HUES6 (cell line): ENCODE measurements around the gene MYO19.

Experiments
- H3K27ac ChIP-seq: 2 replicates; pipeline ENCODE4 v1.7.0; 2013; ENCODE audit warnings: low read depth, mild to moderate bottlenecking, low read length, inconsistent platforms
- H3K27me3 ChIP-seq: 2 replicates; pipeline ENCODE4 v1.6.1; 2013; ENCODE audit warnings: low read length; ENCODE audit not compliant: control insufficient read depth, insufficient read depth
- H3K36me3 ChIP-seq: 2 replicates; pipeline ENCODE4 v1.6.1; 2013; ENCODE audit warnings: low read length; ENCODE audit not compliant: control insufficient read depth, insufficient read depth
- H3K4me1 ChIP-seq: 2 replicates; pipeline ENCODE4 v1.6.1; 2013; ENCODE audit warnings: low read length; ENCODE audit not compliant: control insufficient read depth, insufficient read depth
- H3K4me3 ChIP-seq: 2 replicates; pipeline ENCODE4 v1.5.1; 2013; ENCODE audit warnings: low read depth, low read length
- H3K9ac ChIP-seq: one replicate; pipeline ENCODE4 v1.6.1; 2013; ENCODE audit warnings: mild to moderate bottlenecking, low read length
- H3K9me3 ChIP-seq: 2 replicates; pipeline ENCODE4 v1.6.1; 2013; ENCODE audit warnings: low read depth, low read length; ENCODE audit not compliant: control insufficient read depth, insufficient read depth

The MYO19 gene

DNA sequence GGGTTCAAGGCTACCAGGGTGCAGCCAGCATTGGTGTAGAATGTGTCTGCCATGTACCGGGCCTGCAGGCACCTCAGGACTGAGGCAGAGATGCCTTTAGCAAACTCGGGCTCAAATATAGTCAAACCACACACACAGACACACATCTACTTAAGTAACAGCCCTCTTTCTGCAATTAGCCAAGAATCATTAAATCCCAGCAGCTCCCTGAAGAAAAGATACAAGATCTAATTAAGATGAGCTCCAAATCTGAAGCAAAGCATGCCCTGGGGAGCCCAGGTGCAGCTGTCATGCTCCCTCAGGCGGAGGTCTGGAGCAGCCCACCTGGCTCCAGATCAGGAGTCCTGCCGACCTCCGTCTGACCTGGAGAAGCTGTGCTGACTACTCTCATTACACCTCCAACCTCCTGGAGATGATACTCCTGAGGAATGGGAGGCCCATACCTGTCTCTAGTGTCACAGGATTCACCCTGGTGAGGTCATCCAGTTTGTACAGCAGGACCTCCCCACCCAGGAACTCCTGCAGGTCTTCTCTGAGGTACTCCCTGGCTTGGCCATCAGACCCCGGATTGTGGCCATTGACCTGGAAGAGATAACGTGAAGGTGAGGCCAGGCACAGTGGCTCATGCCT is 6.9 kb downstream of the MYO19 start:
- H3K27ac ChIP-seq = no peak overlapping the region
- H3K9me3 ChIP-seq = no peaks in the 10 kb centered on the region
- H3K27me3 ChIP-seq = no peaks in the 10 kb centered on the region
- peaks cover 94% of the 10 kb centered on the region for H3K36me3 ChIP-seq
- no peak overlapping the region for H3K4me3 ChIP-seq
- H3K9ac ChIP-seq = no peak overlapping the region
- H3K4me1 ChIP-seq = no peaks in the 10 kb centered on the region

DNA sequence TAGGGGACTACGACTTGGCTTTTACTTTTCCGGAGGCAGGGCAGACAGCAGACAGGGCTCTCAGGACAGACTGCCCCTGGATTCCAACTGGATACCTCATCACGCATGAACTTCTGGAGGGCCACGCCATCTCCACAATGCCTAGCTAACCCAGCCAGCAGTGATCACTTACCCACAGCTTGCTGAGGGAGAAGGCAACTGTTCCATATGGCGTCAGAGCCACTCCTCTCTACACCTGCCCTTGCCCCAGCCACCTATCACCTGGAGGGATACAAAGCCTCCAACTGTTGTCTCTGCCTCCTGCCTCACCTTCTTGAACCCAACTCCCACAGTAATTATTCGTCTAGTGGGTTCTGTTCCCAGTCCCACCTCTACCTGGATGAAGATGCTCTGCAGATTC is 8.8 kb downstream of the MYO19 start:
- no peak overlapping the region for H3K27ac ChIP-seq

DNA sequence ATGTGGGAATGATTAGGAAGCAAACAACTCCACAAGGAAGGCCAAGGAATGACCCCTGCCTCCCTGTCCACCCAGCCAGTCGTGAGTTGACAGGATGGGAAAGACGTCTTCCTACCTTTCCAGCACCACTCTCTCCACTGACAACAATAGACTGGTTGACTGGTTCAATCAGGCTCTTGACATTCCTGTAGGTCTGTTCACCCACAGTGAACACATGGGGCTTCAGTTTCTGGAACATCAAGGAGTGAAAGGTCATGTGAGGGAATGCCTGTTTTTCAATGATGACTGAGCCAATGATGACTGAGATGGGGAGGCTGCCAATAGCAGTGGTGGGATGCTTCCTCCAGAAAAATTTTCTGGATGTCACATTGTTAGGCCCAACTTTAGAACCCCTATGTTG is 9.6 kb downstream of the MYO19 start:
- H3K27ac ChIP-seq = no peak overlapping the region

More for the DNA sequence above, 8.8 kb downstream of the MYO19 start:
- no peaks in the 10 kb centered on the region for H3K4me1 ChIP-seq
- H3K27me3 ChIP-seq = no peaks in the 10 kb centered on the region
- H3K9ac ChIP-seq = no peak overlapping the region
- H3K4me3 ChIP-seq = no peak overlapping the region
- H3K9me3 ChIP-seq = no peaks in the 10 kb centered on the region
- peaks cover 91% of the 10 kb centered on the region for H3K36me3 ChIP-seq

DNA sequence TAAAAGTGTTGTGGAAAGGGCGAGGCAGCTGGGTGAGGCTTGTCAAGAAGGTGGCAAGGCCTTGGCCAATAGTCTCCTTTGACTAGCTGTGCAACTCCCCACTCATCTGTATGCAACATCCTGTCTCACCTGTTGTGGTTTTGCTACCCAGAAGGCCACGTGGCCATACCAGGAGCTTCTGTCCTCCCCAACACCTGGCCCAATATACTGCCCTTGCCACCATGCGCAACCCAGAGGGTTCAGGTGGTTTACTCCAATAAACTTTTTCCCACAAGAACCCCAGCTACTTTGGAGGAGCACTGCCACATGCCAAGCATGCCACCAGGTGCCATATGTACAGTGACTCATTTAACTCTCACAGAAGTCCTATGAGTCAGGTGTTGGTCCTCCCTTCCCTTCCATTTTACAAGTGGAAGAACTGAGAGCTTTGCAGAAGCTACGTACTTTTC is 10.2 kb downstream of the MYO19 start:
- Histone ChIP-seq H3K36me3 (peaks cover 93% of the 10 kb centered on the region), H3K4me1 (no peaks in the 10 kb centered on the region), H3K27me3 (no peaks in the 10 kb centered on the region), H3K27ac (no peak overlapping the region), H3K9me3 (no peaks in the 10 kb centered on the region), H3K4me3 (no peak overlapping the region), H3K9ac (no peak overlapping the region)

More for the DNA sequence above, 9.6 kb downstream of the MYO19 start:
- Histone ChIP-seq H3K4me3 (no peak overlapping the region), H3K9ac (no peak overlapping the region), H3K36me3 (peaks cover 93% of the 10 kb centered on the region), H3K27me3 (no peaks in the 10 kb centered on the region), H3K4me1 (no peaks in the 10 kb centered on the region), H3K9me3 (no peaks in the 10 kb centered on the region)

DNA sequence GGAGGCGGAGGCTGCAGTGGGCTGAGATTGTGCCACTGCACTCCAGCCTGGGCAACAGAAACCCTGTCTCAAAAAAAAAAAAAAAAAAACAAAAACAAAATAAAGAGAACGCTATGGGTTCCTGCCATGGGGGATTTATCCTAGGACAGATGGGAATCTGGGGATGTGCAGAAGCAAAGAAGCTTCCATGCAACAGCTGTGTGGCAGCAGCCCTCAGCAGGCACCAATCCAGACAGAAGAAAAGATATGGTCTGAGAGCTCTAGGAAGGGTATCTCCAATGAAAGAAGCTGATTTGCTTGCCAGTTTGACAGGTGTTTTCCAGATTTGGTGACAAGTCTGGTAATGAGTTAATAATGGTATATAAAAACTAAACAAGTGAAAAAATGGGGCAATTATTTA is 11.6 kb downstream of the MYO19 start:
- H3K27me3 ChIP-seq = no peaks in the 10 kb centered on the region
- H3K4me3 ChIP-seq = no peak overlapping the region
- peaks cover 89% of the 10 kb centered on the region for H3K36me3 ChIP-seq
- no peaks in the 10 kb centered on the region for H3K9me3 ChIP-seq
- H3K4me1 ChIP-seq = no peaks in the 10 kb centered on the region
- no peak overlapping the region for H3K9ac ChIP-seq
- H3K27ac ChIP-seq = no peak overlapping the region

DNA sequence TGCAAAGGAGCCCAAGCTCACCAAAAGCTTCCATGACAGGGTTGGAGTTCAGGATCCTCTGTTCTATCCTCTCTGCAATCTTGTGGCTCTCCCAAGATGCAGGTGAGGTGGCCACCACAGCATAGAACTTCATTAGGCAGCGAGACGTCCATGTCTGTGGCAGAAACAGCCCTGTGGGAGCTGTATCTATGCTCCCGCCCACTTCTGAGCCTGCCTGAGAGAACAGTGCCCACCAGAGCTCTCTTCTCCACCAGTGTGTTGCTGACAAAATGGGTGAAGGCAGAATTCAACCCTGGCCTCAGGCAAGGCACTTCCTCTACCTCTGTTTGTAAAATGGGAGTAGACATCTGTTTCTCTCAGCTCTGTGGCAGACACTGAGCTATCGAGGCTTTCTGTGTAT is 18.8 kb downstream of the MYO19 start:
- H3K9ac ChIP-seq = no peak overlapping the region
- no peaks in the 10 kb centered on the region for H3K27me3 ChIP-seq
- no peak overlapping the region for H3K27ac ChIP-seq
- H3K9me3 ChIP-seq = no peaks in the 10 kb centered on the region
- no peak overlapping the region for H3K4me3 ChIP-seq
- no peaks in the 10 kb centered on the region for H3K4me1 ChIP-seq
- H3K36me3 ChIP-seq = peaks cover 88% of the 10 kb centered on the region

DNA sequence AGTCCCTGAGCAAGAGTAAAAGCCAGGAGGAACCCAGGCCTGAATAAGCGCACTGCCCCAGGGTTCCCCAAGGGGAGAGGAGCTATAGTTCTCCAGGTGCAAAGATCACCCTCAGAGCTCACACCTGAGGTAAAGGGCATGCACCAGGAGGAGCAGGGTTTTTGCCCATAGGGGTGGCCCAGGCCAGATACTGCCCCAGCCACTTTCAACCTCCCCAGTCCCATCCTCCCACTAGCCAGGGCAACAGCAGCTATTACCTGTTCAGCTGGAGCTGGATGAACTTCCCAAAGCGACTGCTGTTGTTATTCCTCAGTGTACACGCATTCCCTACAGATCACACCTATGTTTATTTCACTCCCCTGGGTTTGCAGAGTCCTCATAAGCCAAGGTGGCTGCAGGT is 19.8 kb downstream of the MYO19 start:
- Histone ChIP-seq H3K4me1 (no peaks in the 10 kb centered on the region), H3K27ac (no peak overlapping the region), H3K27me3 (no peaks in the 10 kb centered on the region), H3K4me3 (no peak overlapping the region), H3K36me3 (peaks cover 88% of the 10 kb centered on the region), H3K9ac (no peak overlapping the region), H3K9me3 (no peaks in the 10 kb centered on the region)

DNA sequence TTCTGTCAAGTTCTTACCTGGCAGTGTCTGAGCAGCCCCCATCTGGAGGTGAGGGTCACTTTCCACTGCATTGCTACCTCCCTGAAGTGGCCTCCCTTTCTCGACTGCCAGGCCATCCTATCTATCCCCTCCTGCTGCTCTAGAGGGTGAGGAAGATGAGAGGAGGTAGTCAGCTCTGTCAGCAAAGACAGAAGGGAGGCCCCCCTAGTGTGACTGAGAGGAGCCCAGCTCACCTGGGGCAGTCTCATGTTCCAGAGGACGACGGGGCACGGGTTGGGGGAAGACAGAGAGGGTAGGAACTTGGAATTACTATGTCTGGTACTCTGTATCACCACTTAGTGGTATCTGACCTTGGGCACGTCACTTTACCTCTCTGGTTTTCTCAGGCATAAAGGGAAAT is 22.0 kb downstream of the MYO19 start:
- Histone ChIP-seq H3K9me3 (no peaks in the 10 kb centered on the region), H3K4me3 (no peak overlapping the region), H3K9ac (no peak overlapping the region), H3K36me3 (peaks cover 93% of the 10 kb centered on the region), H3K27me3 (no peaks in the 10 kb centered on the region), H3K27ac (no peak overlapping the region), H3K4me1 (no peaks in the 10 kb centered on the region)

DNA sequence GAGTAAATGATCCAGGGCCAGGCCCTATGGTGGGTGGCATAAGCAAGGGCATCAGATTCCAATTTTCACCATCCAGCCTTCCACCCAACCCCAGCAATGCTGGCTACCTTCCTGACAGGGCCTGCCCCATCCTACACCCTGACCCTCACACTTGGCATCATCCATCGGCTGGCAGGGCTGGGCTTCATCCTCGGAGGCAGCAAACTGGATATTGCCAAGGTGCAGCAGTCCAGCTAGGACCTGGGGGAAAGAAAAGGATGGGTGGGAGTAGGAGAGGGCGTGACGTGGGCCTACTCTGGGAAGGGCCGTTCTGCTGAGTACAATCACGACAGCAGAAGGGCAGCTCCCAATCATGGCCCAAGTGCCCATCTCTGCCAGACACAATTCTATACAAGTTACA is 23.5 kb downstream of the MYO19 start:
- Histone ChIP-seq H3K4me1 (no peaks in the 10 kb centered on the region), H3K4me3 (no peak overlapping the region), H3K27me3 (no peaks in the 10 kb centered on the region), H3K9me3 (no peaks in the 10 kb centered on the region), H3K9ac (no peak overlapping the region), H3K36me3 (peaks cover 98% of the 10 kb centered on the region), H3K27ac (no peak overlapping the region)

DNA sequence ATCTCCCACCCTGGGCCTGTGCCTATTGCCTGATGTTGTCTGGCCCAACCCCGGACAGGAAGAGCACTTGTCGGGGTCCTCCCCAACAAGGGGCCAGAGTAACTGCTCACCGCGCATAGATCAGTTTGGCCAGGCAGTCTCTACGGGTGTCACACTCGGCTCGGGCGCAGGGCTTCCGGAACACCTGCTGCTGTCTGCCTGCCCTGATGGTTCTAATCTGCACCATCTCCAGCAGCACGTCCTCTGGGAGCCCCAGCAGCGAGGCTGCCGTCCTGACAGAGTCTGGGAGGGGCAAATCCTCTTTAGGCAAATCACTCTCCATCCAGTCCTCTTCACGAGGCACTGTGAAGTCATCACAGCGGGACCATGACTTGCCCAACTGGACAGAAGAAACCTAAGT is 24.0 kb downstream of the MYO19 start:
- Histone ChIP-seq H3K4me1 (no peaks in the 10 kb centered on the region), H3K9me3 (no peaks in the 10 kb centered on the region), H3K27ac (no peak overlapping the region), H3K4me3 (no peak overlapping the region), H3K27me3 (no peaks in the 10 kb centered on the region), H3K9ac (no peak overlapping the region), H3K36me3 (peaks cover 98% of the 10 kb centered on the region)

DNA sequence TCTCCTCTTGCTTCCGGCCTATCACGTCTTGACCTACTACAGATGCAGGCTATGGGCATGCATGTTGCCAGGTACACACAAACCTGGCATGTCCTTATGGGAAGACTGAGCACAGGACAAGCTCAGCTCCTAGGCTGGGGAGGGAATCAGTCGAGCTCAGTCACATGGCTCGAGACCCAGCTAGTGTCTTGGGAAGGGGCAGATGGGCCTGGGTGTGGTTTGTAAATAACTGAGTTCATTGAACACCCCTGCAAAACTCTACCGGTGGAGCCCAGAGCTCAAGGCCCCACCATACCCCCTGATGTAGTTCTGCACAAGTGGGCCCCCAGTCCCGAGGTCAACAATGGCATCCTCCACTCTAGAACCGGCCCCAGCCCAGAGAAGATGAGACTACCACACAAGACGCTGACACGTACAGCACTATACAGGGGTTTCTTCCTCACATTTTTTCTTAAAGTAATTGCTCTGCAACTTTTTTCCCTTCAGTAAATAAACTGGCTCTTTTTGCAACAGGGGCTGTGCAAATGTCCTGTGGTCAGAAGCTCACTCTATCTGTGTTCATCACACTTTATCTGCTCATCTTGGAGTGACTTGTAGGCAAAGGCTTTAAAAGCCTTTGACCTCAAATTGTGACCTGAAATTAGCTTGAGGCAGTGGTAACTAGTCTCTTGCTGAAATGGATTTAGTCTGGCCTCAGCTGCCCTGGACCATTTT is 25.2 kb downstream of the MYO19 start:
- H3K9me3 ChIP-seq = no peaks in the 10 kb centered on the region
- H3K27ac ChIP-seq = no peak overlapping the region
- H3K4me1 ChIP-seq = no peaks in the 10 kb centered on the region
- H3K4me3 ChIP-seq = no peak overlapping the region
- no peaks in the 10 kb centered on the region for H3K27me3 ChIP-seq
- H3K9ac ChIP-seq = no peak overlapping the region
- peaks cover 97% of the 10 kb centered on the region for H3K36me3 ChIP-seq
